T1000 (cell line): Measurements from ENCODE around the gene CSMD2.

Experiments used
- DNase-seq: peaks from one replicate; lab custom pipeline; 2025; ENCODE audit warnings: mixed read lengths; lab: John Stamatoyannopoulos, UW

Gene CSMD2

DNA sequence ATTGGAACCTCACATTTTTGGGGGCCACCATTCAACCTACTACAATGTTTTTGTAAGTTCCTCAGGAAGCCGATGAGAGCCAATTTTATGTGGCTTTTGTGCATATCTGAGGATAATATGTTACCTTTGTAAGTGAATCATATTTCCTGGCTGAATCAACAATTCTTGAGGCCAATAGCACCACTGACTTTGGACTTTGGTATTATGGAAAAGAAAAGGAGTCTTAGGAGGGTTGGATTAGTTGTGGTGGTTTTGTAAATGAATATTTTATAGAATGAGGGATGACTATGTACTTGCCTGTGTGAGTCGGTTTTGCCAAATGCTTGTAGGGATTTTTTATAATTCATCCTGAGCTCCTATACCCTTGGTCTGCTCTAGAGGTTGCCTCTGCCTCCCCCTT, 482.7 kb downstream of the CSMD2 start:
- no peak for DNase-seq

DNA sequence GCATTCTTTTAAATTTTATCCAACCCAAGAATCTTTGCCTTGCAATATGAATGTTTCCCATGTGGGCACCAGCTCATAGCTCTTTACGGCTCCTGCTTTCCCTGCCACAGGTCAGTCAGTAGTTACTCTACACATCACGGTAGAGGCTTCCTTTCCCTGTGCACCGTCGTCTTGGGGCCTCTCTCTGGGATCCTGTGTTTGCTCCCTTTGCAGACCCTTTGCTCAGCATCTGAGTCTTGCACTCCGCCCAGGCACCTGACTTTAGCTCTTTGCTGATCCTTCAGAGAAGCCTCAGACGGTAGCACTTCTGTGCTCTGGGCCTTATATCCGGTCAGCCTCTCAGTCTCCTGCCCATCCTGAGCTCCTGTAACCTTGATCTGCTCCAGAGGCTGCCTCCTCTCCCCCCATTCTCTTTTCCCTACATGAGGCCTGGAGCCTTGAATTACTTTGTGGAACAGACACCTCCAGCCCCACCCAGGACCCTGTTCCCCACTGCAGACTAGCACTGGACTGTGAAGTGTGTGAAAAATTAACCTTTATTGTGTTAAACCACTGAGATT, 484.7 kb downstream of the CSMD2 start:
- DNase-seq = no peak

DNA sequence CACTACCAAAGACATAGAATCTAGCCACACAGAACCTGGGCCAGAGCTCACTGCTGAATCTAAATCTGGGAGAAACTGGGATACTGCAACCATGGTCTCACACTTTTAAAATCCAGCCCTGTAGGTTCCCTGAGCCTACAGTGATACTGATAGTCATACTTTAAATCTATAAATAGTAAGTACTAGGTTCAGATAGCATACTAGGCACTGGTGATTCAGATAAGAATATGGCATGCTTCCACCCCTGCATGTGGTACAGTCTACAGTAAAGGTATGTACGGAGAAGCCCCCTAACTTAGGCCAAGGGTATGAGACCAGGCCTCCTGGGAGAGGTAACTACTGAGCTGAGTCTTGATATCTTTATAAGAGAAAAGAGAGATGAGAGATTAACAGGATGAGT, 494.5 kb downstream of the CSMD2 start:
- DNase-seq = no peak

DNA sequence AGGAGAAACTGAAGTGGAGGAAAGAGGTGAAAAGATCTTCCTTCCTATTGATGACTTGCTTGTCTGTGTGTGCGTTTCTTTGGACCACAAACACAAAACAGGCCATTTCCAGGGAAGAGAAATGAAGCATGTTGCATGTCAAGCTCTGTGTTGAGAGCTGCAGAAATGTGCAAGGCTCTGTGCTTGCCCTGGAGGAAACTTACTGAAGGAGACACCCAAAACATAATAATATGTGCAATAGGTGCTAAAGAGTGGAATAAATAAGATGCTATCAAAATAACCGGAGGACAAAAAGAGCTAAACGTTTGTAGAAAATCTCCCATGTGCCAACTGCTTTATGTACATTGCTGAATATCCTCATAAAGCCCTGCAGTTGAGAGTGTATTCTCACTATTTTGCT, 496.3 kb downstream of the CSMD2 start:
- DNase-seq = no peak

DNA sequence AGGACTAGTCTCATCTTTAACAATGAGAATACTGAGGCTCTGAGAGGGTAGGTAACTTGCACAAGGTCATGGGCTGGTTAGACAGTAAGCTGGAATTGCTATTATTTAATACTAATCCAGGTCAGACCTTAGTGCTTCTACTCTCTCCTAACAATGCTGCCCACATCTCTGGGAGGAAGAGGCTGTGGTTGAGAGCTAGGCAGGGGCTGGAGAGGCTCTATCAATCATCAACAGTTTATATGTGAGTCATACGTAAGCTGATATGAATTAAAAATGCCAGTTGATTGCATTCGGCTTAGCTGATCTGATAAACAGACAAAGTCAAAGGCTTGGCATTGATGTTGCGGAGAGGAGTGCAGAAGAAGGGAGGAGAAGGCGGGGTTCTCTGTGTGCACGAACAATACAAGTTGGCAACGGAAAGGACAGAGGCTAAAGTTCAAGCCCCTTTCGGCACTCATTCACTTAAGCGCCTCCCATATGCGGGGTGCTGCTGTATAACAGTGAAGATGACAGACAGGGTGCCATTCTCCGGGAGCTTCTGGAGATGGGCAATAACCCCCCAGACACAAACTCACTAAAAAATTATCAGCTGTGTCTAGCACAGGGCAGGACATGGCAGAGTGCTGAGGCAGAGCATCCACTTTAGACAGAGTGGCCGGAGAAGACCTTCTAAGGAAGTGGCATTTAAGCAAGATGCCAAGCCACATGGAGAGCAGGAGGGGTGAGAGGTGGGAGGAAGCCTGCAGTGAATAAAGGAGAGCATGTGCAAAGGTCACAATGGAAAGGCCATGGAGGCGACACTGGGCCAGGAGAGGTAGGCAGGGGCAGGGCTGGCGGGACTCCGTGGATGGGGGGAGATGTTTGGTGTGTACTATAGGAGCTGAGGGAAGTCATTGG, 497.4 kb downstream of the CSMD2 start:
- DNase-seq = no peak

DNA sequence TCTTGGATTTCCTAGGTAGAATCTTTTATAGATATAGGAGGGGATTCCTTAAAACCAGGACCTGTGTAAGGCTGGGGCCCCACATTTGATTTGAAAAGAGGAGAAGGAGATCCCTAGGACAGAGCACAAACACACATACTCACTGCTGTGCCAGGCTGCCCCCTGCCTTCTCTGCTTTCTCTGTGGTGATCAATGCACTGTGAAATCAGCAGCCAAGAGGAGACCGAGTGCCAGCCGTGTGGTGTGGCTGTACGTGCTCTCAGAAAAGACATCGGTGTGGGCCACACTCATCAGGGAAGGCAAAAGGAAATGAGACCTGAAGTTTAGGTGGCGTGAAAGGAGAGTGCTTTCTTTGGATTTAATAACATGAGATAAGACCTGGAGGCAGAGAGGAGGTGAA, 498.4 kb downstream of the CSMD2 start:
- no peak for DNase-seq

DNA sequence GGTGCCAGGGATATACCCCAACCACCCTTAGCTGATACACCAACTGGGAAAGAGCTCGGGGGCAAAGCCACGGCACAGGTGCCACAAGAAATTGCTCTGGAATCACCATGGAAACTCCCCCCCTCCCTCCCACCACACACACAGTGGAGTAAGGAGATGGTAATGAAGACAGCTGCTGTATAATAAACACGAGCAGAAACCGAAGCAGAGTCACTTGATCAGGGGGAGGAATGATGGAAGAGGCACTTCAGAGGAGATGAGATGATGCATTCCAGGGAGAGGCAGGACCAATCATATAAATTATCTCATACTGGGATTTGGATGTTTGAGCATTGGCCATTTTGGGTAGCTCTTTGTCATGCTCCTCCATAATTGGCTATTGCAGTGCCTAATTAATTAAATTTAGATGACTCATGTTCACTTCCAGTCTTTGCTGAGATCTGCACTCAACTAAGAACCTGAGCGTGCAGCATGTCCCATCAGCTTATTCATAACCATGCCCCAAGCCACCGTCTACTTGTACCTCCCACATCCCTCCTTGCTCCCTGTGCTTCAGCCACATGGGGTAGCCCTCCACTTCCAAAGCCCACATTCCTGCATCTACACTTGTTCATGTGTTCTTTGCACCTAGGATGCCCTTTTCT, 503.1 kb downstream of the CSMD2 start:
- no peak for DNase-seq

DNA sequence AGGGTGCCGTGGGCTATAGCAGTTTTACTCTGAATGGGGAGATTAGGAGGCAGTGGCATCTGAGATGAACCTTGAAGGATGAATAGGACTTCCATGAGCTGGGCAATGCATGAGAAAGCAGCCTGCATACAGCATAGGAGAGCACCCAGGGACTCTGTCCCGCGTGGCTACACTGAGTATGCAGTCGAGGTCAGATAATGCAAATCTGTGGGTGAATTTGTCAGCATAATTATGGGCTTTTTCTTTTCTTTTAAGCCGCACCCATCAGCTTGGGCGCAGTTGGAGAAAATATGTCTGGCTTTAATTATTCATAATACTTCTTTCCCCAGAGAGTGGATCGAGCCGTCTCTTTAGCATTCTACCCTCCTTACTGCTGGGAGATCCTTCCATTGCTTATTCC, 504.1 kb downstream of the CSMD2 start:
- no peak for DNase-seq

DNA sequence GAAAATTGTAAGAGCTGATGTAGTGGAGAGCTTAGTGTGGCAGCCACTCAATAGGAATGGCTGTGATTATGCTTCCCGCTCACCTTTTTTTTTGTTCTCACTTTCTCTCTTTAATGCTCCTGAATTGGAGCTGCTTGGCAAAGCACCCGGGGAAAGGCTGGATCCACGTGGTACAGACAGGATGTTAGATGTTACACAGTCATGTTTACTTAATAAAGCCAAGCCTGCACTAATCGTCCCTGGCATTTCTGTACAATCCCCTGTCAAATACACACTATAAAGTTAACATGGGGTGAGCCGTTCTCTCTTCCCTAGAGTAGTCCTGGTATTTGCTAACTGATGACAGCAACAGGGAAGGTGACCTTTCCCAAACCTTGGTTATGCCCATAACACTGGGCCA, 504.8 kb downstream of the CSMD2 start:
- no peak for DNase-seq

DNA sequence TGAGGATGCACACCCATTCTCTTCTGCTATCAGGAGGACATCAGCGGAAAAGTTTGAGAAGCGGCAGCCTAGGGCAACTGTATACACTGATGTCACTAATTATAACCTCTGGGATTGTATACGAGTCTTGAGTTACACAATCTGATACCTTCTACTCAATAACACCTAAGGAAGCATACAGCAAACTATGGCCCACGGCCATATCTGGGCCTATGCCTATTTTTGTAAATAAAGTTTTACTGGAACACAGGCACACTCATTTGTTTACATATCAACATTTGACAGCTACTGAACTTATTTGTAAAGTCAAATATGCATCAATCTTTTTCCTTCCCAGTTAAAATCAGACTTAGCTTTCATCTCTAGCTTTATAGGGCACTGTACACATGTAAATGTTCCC, 505.4 kb downstream of the CSMD2 start:
- no peak for DNase-seq

DNA sequence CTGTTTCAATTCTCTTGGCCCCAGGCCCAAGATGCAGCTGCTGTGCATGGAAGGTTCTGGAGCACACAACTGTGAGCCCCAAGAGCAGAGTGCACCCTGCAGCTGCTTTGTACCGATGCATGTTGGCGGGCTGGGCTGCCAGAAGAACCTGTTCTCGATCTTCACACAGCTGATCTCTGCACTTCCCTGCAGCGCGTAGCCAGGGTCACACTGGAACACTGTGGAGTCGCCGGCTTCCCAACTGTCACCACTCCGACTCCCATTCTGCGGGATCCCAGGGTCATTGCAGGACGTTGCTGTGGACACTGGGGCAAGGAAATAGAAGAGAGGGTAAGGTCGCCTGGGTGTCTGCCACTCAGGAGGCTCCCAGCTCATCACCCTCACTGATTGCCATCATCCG, 507.2 kb downstream of the CSMD2 start:
- no peak for DNase-seq

DNA sequence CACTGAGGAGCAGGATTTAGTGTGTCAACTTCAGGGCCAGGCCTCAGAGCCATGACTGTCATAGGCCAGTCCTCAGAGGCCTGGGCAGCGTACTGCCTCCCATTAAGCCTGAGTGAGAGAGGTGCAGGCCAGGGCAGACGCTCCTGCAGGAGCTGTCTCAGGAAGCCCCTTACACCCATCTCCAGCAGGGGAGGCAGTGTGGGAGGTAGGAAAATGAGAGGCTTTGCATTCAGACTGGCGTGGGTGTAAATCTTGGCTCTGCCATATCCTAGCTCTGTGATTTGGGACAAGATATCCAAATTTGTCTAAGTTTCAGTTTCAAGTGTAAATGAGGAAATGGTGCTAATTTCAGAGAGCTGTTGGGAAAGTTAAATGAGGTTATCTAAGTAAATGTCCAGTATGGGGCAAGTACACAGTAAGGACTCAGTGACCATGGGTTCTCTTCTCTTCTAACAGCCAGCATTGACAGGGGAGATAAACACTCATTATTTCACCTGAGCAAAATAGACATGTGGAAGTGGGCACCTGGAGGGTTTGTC, 508.5 kb downstream of the CSMD2 start:
- DNase-seq = no peak

DNA sequence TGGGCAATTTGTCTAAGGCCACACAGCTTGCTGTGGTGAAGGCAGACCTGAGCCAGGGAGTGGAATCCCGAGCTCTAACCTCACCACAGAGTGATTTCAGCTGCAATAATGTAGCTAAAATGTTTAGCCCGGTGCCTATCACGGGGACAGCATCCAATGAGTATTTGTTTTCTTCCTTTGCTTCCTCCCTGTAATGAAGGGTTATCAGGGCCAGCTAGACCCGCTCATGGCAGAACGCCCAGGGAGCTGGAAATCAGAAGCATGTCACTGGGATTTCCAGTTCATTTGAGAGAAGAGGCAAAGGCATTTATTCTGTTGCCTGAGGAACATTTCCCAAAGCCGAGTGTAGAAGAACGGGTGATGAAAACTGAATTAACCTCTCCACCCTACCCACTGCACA, 509.5 kb downstream of the CSMD2 start:
- DNase-seq = no peak

DNA sequence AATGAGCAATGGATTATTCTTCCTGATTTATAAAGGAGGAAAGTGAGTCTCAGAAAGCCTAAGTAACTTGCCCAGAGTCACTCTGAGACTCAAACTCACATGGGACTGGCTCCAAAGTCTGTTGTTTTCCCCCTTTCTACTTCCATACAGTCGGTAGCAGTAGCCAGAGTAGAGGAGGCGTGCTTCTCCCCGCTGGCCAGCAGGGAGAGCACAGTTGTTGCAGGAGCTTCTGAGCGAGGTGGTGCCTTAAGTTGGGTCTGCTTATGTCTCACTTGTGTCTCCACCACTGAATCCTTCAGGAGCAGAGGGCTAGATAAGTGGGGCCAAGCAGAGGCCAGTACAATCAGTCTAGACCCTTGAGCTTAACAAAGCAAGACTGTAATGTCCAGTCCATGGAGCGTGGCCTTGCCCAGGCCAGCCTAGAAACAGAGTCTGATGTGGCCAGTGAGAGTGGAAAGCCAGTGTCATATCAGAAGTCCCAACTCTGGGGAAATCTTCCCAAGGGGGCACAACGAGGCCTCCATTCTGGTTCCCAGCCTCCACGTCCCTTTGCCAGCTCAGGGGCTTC, 510.7 kb downstream of the CSMD2 start:
- DNase-seq = no peak

DNA sequence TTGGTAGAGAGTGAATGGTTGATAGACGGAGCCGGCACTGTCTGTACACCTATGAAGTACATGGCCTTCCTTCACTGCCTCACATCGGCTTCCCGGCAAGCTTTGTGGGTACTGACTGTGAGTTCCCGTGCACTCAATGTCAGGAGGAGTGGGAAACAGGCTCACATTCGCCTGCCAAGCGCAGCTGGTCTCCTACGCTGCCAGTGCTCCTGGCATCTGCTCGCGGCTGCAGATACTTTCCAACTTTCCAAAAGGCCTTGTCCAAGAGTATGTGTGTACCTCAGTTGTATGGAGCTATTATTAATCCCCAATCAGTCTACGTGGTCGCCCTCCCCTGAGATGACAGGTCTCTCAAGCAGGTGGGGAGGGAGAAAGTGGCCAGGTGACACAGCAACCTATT, 511.8 kb downstream of the CSMD2 start:
- no peak for DNase-seq

DNA sequence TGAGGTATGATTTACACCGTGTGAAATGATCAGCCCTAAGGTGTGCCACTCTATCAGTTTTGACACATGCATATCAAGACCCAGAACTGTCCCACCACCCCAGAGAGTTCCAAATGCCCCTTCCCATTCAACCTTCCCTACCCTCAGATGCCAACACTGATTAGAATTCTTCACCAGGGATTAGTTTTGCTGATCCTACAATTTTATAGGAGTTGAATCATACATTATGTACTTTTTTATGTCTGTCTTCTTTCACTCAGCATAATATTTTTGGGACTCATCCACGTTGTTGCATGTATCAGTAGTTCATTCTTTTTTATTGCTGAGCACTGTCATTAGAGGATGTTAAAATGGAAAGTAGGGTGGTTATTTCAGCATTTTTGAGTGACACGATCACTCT, 514.3 kb downstream of the CSMD2 start:
- no peak for DNase-seq

DNA sequence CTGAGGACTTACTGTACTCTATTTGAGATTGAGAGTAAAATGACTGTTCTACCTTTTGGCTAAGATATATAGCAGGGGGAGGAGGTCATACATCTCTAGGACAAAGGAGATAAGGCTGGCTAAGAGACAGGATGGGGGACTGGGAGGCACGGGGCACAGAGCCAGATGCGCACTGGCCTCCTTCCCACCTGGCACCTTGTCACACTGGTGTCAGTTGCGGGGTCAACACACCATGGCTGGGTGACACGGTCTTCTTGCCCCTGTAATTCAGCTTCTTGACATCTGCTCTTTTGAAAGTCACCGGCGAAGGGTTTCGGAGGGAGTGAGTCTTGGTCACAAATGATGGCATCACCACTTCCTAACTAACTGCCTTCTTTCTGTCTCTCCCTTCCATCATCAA, 515.3 kb downstream of the CSMD2 start:
- no peak for DNase-seq

DNA sequence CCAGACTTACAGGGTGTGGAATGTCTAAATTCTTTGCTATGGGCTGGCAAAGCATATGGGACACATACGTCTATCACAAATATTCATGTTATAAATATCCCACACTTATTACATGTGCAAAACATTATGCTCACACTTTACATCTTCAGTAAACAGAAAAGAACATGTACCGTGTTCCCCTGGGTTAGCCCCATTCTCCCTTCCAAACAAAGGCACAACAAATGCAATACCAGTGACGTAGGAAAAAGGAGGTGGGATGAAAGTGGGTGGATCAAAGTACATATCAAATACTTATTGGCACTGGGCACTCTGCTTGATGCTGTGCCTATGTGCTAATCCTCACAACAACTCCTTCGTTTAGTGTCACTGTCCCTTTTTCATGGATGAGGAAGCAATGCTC, 521.8 kb downstream of the CSMD2 start:
- no peak for DNase-seq

DNA sequence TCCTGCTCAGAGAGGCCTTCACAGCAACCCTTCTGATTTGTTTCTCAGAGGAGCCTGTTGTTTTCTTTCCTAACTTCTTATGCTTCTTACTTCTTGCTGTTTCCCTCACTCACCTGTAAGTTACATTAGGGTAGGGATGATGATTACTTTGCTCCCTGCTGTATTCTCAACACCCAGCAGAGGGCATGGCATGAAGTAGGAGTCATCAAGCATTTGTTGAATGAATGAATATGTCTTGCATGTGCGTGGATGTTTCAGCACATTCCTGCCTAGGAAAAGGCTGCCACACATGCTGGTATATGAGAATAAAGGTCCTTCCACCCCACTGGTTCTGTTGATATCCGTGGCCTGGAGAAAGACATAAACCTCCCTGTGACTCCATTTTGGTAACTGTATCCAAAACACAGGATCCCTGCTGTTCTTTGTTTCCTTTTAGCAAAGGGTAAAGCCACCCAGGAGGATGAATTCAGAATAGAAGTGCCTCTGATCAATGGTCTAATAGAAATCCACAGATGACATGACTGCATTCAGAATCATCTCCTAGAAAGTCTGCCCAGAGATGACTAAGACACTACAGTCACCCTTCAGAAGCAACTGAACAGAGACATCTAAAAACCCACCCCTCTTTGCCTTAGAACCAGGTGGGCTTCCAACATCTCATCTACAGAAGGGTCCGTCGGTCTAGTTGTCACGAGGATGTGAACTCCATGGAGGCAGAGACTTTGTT, 523.8 kb downstream of the CSMD2 start:
- no peak for DNase-seq

DNA sequence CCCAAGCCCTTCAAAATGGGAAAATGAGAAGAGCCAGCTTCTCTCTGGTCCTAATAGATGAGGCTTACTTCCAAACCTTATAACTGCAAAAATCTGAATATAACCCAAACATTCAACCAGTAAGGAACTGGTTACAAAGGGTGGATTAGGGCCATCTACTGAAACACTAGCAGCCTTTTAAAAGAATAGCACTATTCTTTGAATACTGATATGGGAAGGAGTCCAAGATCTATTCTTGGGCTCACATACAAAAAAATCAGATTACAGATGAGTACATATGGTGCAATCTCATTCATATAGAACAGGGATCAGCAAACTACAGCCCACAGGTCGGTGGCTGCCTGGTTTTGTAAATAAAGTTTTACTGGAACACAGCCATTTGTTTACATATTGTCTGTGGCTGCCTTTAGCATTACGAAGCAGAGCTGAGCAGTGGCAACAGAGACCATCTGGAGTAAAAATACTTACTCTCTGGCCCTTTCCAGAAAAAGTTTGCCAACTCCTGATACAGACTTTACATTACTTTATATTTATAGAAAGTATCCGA, 524.8 kb downstream of the CSMD2 start:
- no peak for DNase-seq

DNA sequence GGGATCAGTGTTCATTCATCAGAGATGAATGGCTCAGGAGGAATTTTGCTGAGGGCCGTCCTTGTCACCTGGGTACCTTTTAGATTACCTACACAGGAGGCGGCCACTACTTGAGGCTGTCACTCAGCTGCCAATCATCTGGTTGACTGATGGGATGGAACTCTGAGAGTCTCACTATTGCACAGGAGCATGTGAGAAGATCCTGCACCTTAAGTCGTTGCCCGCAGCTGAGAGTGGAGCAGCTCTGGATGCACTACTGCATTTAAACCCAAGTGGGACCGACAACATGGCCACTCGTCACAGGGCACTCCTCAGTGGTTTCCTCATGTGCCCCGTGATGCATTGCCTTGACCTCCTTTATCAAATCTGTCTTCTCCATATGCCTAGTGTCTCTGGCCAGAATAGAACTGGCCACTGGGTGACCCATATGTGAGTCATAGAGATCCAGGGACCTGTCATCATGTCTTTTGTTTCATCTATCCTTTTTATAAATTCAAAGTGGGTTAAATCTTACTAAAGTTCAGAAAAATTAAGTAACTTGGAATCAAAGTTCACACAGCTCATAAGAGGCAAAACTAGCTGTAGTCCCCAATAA, 527.1 kb downstream of the CSMD2 start:
- DNase-seq = no peak
